GM18951 (cell line): Measurements from ENCODE around the gene PDX1.

ENCODE experiments used
- POLR2A ChIP-seq: IDR thresholded peaks from 4 replicates; pipeline ENCODE4 v1.6.1; 2011; ENCODE audit warnings: mild to moderate bottlenecking; ENCODE audit not compliant: insufficient read length, insufficient read depth; ENCODE audit errors: extremely low read depth
- in situ Hi-C: fragments of 300-500 bp; cut with MboI; formaldehyde crosslinking; loops from one replicate; pipeline ENCODE4 v1.12.0; 2022; ENCODE audit warnings: low sequenced_read_pairs, mixed read lengths, inconsistent platforms; ENCODE audit not compliant: unreplicated experiment

Gene PDX1

GRCh38 chr13:27954406-27954851 lies 34.6 kb downstream of the PDX1 start:
- no peak for TF ChIP-seq POLR2A
- in situ Hi-C loops, result loop anchor here (25.0 kb wide), 1 partner anchor 567 kb away; no protein-coding TSS in a partner anchor

GRCh38 chr13:27955014-27955591 lies 35.3 kb downstream of the PDX1 start:
- TF ChIP-seq POLR2A, result no peak
- in situ Hi-C loops, result loop anchor here (25.0 kb wide), 1 partner anchor 568 kb away; no protein-coding TSS in a partner anchor

- no peak for TF ChIP-seq POLR2A
- in situ Hi-C loops, result loop anchor here (25.0 kb wide), 1 partner anchor 569 kb away; no protein-coding TSS in a partner anchor
Observed at GRCh38 chr13:27956576-27957300, 36.9 kb downstream of the PDX1 start.

GRCh38 chr13:27959976-27960361 lies 40.2 kb downstream of the PDX1 start:
- no peak for TF ChIP-seq POLR2A
- in situ Hi-C loops, result loop anchor here (25.0 kb wide), 1 partner anchor 573 kb away; no protein-coding TSS in a partner anchor

GRCh38 chr13:27960362-27961226 lies 40.8 kb downstream of the PDX1 start:
- in situ Hi-C loops, result loop anchor here (25.0 kb wide), 1 partner anchor 573 kb away; no protein-coding TSS in a partner anchor
- TF ChIP-seq POLR2A, result no peak

DNA sequence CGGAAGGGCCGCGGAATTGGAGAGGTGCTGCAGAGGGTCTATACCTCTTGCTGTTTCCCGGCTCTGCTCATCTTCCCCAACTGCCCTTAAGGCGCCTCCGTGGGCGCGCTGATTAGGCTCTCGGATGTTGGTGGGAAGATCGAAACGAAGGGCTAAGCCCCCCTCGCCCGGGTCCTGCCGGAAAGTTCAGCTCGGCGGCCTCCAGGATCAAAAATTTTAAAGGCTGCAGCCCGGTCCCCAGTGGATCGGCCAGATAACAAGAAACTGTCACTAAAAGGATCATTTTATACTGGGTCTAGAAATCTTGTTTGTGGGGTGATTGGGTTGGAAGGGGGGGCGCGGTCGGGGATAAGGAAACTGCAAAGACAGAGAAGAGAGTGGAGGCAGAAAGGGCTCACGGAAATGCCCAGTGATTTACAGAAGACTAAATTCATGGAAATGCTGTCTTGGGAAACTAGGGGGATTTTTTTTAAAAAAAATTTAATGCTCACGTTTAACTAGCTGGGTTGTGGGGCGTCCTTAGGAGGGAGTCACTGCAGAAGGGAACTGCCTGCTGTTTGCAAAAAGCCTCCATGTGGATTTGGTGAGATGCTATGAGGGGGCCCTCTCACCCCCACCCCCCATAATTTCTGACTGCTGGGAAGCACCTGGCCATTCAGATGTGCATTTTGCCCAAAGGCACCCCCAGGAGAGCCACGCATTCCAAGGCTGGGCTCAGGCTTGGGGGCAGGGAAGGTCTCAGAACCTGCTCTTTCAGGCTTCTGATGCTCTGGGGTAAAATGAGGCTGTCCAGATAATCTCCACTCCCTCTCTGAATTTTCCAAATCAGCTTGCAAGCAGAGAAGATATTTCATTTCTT lies 41.7 kb downstream of the PDX1 start:
- TF ChIP-seq POLR2A, result no peak
- in situ Hi-C loops, result loop anchor here (25.0 kb wide), 1 partner anchor 574 kb away; no protein-coding TSS in a partner anchor

- in situ Hi-C loops, result loop anchor here (25.0 kb wide), 1 partner anchor 575 kb away; no protein-coding TSS in a partner anchor
Observed at GRCh38 chr13:27962128-27962841, 42.5 kb downstream of the PDX1 start.

GRCh38 chr13:27962982-27963381 lies 43.2 kb downstream of the PDX1 start:
- in situ Hi-C loops, result loop anchor here (25.0 kb wide), 1 partner anchor 576 kb away; no protein-coding TSS in a partner anchor
- no peak for TF ChIP-seq POLR2A

More at GRCh38 chr13:27962128-27962841, 42.5 kb downstream of the PDX1 start:
- TF ChIP-seq POLR2A, result no peak

DNA sequence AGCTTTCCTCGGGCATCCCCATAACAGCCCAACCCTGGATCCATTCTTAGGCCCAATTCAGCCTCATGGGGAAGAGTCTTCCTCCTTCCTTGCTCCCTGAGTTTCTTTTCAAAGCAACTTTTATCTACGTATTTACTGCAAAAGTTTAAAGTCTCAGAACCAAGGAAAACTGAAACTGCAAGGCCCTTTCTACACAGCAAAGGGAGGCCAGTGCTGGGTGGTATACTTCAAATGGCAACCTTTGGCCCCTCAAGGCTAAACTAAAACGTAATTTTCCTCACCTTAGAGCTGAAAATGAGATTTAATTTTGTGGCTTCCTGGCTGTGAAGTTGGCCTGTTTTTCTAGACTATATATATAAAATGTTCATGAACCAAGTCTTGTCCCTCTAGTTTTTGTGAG lies 43.7 kb downstream of the PDX1 start:
- in situ Hi-C loops, result loop anchor here (25.0 kb wide), 1 partner anchor 576 kb away; no protein-coding TSS in a partner anchor
- TF ChIP-seq POLR2A, result no peak

- in situ Hi-C loops, result loop anchor here (25.0 kb wide), 1 partner anchor 577 kb away; no protein-coding TSS in a partner anchor
Observed at GRCh38 chr13:27964206-27964605, 44.4 kb downstream of the PDX1 start.

DNA sequence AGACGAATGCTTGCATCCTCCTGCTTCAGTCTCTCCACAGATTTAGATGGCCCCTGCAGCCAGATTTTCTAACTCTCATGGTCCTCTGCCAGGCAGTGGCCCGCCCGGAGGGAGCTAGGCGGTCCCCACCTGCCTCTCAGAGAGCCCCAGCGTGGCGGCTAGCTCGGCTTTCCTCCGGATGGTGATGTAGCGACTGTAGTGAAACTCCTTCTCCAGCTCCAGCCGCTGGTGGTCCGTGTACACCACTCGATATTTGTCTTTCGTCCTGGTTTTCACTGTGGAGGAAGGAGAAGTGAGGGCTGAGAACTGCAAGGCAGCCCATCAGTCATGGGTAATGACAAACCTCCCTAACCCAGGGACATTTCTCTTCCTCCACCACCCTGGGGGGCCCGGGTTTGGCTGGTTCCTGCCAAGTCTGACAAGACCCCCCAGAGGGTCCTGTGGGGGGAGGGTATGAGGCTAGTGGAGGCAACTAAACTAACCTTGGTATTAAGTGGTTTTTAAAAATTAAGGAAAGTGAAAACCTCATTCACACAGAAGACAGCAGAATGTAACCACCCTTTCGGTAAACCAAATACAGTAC lies 45.0 kb downstream of the PDX1 start:
- no peak for TF ChIP-seq POLR2A
- in situ Hi-C loops, result loop anchor here (25.0 kb wide), 1 partner anchor 578 kb away; no protein-coding TSS in a partner anchor
